ENCODE data around the gene RFC2.

RFC2 gene

GRCh38 chr7:74289018-74289658, 34.9 kb upstream of the RFC2 start, which contains the start of gene CLIP2:
Gene CLIP2 (plus strand): TSS chr7:74289407. CDS start chr7:74317547, 28,140 bp downstream.
- H3K4me3 Mint-ChIP-seq = peak within 1 kb of the TSS; percentile 76
- no peaks in the 10 kb centered on the region for H3K36me3 Mint-ChIP-seq
- CTCF ChIA-PET = interaction anchor here (0.9 to 1.4 kb wide), 2 partner anchors 13 to 82 kb away, joined by 5 to 13 read pairs; no protein-coding TSS in a partner anchor
- peak; percentile 79 for DNase-seq
- H3K27me3 Mint-ChIP-seq = peaks cover 83% of the 10 kb centered on the region
- no peaks in the 10 kb centered on the region for H3K9me3 Mint-ChIP-seq
- peaks cover 19% of the 10 kb centered on the region for H3K4me1 Mint-ChIP-seq
- H3K27ac Mint-ChIP-seq = peak within 1 kb of the TSS; percentile 69

GRCh38 chr7:74288034-74288881, 34.1 kb upstream of the RFC2 start:
- Mint-ChIP-seq H3K9me3 (no peaks in the 10 kb centered on the region), H3K27me3 (peaks cover 84% of the 10 kb centered on the region), H3K27ac (no peak overlapping the region), H3K36me3 (no peaks in the 10 kb centered on the region), H3K4me1 (peaks cover 16% of the 10 kb centered on the region), H3K4me3 (peak overlapping the region; percentile 76)
- no peak for DNase-seq
- CTCF ChIA-PET = interaction anchor here (0.9 to 1.7 kb wide), 4 partner anchors 12 to 82 kb away, joined by 3 to 13 read pairs (median 6); no protein-coding TSS in a partner anchor

GRCh38 chr7:74287303-74288033, 33.3 kb upstream of the RFC2 start:
- Mint-ChIP-seq H3K27ac (no peak overlapping the region), H3K4me1 (peaks cover 15% of the 10 kb centered on the region), H3K9me3 (no peaks in the 10 kb centered on the region), H3K4me3 (no peak overlapping the region), H3K27me3 (peaks cover 81% of the 10 kb centered on the region), H3K36me3 (no peaks in the 10 kb centered on the region)
- DNase-seq = no peak
- CTCF ChIA-PET = interaction anchor here (1.0 to 1.7 kb wide), 4 partner anchors 11 to 18 kb away, joined by 3 to 13 read pairs (median 6); no protein-coding TSS in a partner anchor

- Mint-ChIP-seq H3K9me3 (no peaks in the 10 kb centered on the region), H3K4me3 (no peak overlapping the region), H3K27ac (no peak overlapping the region), H3K27me3 (peaks cover 67% of the 10 kb centered on the region), H3K4me1 (peaks cover 15% of the 10 kb centered on the region), H3K36me3 (no peaks in the 10 kb centered on the region)
- DNase-seq = no peak
- CTCF ChIA-PET = interaction anchor here (1.6 kb wide), 1 partner anchor 11 kb away, joined by 5 read pairs; no protein-coding TSS in a partner anchor
Observed at GRCh38 chr7:74286131-74286530, 31.9 kb upstream of the RFC2 start.

GRCh38 chr7:74284781-74285259, 30.6 kb upstream of the RFC2 start:
- Mint-ChIP-seq H3K27ac (no peak overlapping the region), H3K9me3 (no peaks in the 10 kb centered on the region), H3K4me1 (peaks cover 12% of the 10 kb centered on the region), H3K27me3 (peaks cover 67% of the 10 kb centered on the region), H3K4me3 (no peak overlapping the region), H3K36me3 (no peaks in the 10 kb centered on the region)
- no peak for DNase-seq
- CTCF ChIA-PET = no interaction called here

- Mint-ChIP-seq H3K27me3 (peaks cover 68% of the 10 kb centered on the region), H3K9me3 (no peaks in the 10 kb centered on the region), H3K27ac (no peak overlapping the region), H3K4me3 (no peak overlapping the region), H3K36me3 (no peaks in the 10 kb centered on the region), H3K4me1 (peaks cover 11% of the 10 kb centered on the region)
- DNase-seq = no peak
- CTCF ChIA-PET = no interaction called here
Observed at GRCh38 chr7:74283858-74284447, 29.8 kb upstream of the RFC2 start.

GRCh38 chr7:74282748-74283459, 28.7 kb upstream of the RFC2 start:
- Mint-ChIP-seq H3K36me3 (no peaks in the 10 kb centered on the region), H3K4me3 (no peak overlapping the region), H3K27ac (no peak overlapping the region), H3K9me3 (no peaks in the 10 kb centered on the region), H3K27me3 (peaks cover 65% of the 10 kb centered on the region), H3K4me1 (peaks cover under 1% of the 10 kb centered on the region)
- CTCF ChIA-PET = no interaction called here
- no peak for DNase-seq

- Mint-ChIP-seq H3K4me3 (no peak overlapping the region), H3K27ac (no peak overlapping the region), H3K27me3 (peaks cover 47% of the 10 kb centered on the region), H3K4me1 (no peaks in the 10 kb centered on the region), H3K9me3 (no peaks in the 10 kb centered on the region), H3K36me3 (no peaks in the 10 kb centered on the region)
- CTCF ChIA-PET = no interaction called here
- no peak for DNase-seq
Observed at GRCh38 chr7:74280985-74281384, 26.8 kb upstream of the RFC2 start.

- Mint-ChIP-seq H3K4me1 (peaks cover 1% of the 10 kb centered on the region), H3K9me3 (no peaks in the 10 kb centered on the region), H3K27ac (no peak overlapping the region), H3K4me3 (no peak overlapping the region), H3K27me3 (peaks cover 41% of the 10 kb centered on the region), H3K36me3 (no peaks in the 10 kb centered on the region)
- CTCF ChIA-PET = no interaction called here
- DNase-seq = no peak
Observed at GRCh38 chr7:74277636-74278035, 23.4 kb upstream of the RFC2 start.

GRCh38 chr7:74275401-74275881, 21.2 kb upstream of the RFC2 start:
- Mint-ChIP-seq H3K9me3 (no peaks in the 10 kb centered on the region), H3K4me3 (no peak overlapping the region), H3K27me3 (peaks cover 38% of the 10 kb centered on the region), H3K36me3 (no peaks in the 10 kb centered on the region), H3K27ac (no peak overlapping the region), H3K4me1 (peaks cover 14% of the 10 kb centered on the region)
- no peak for DNase-seq
- CTCF ChIA-PET = interaction anchor here (0.7 to 2.9 kb wide), 8 partner anchors 11 to 126 kb away, joined by 3 to 20 read pairs (median 4); no protein-coding TSS in a partner anchor

GRCh38 chr7:74272305-74273038, 18.3 kb upstream of the RFC2 start:
- DNase-seq = no peak
- CTCF ChIA-PET = interaction anchor here (1.4 to 1.7 kb wide), 2 partner anchors 15 to 128 kb away, joined by 3 to 6 read pairs; no protein-coding TSS in a partner anchor
- no peak overlapping the region for H3K4me3 Mint-ChIP-seq
- H3K36me3 Mint-ChIP-seq = no peaks in the 10 kb centered on the region
- H3K4me1 Mint-ChIP-seq = peaks cover 19% of the 10 kb centered on the region
- no peak overlapping the region for H3K27ac Mint-ChIP-seq
- peaks cover 36% of the 10 kb centered on the region for H3K27me3 Mint-ChIP-seq
- no peaks in the 10 kb centered on the region for H3K9me3 Mint-ChIP-seq

- peaks cover 19% of the 10 kb centered on the region for H3K4me1 Mint-ChIP-seq
- H3K4me3 Mint-ChIP-seq = no peak overlapping the region
- H3K9me3 Mint-ChIP-seq = no peaks in the 10 kb centered on the region
- DNase-seq = no peak
- peaks cover 36% of the 10 kb centered on the region for H3K27me3 Mint-ChIP-seq
- H3K36me3 Mint-ChIP-seq = no peaks in the 10 kb centered on the region
- no peak overlapping the region for H3K27ac Mint-ChIP-seq
- CTCF ChIA-PET = interaction anchor here (1.2 to 1.7 kb wide), 3 partner anchors 8 to 129 kb away, joined by 3 to 6 read pairs (median 4); no protein-coding TSS in a partner anchor
Observed at GRCh38 chr7:74271742-74272141, 17.5 kb upstream of the RFC2 start.

Measured in activated naive CD4-positive, alpha-beta T cell treated with anti-CD3 and anti-CD28 coated beads, Interleukin-2, amount 10 ng/mL, durations not matched to agents 7 days and 5 days (primary cell).